Measurements from ENCODE around the gene ABCB4.

Gene ABCB4

GRCh38 chr7:87475359-87476178, at the start of gene ABCB4:
ABCB4 (minus strand) TSS chr7:87475680; CDS start chr7:87475465, 215 bp downstream.
- no peak for DNase-seq

GRCh38 chr7:87518735-87519134, 43.3 kb upstream of the ABCB4 start:
- DNase-seq = no peak

GRCh38 chr7:87517891-87518290, 42.4 kb upstream of the ABCB4 start:
- DNase-seq = no peak

DNA sequence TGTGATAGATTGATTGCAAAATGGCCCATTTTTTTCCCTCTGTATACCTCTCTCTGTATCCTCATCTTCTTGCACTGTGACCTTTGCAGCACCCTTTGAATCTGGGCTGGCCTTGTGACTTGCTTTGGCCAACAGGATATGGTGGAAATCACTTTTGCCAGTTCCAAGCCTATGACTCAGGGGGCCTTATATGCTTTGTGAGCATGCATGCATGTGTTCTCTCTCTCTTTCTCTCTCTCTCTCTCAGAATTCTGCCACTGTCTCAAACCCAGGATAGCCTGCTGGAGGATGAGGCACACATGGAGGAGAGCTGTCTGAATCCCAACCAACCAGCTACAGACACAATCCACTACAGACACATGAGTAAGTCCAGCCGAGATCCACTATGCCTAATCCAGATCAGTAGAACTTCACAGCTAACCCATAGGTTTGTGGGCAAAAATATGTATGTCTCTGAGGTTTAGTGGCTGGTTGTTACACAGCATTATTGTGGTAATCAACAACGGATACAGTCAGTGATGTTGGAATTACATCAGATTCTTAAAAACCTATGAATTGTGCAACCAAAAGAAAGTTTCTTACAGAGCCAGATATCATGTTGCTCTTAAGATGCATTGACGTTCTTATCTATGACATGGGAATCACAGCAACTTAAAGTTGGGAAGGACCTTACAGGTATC, 41.8 kb upstream of the ABCB4 start:
- DNase-seq = no peak

DNA sequence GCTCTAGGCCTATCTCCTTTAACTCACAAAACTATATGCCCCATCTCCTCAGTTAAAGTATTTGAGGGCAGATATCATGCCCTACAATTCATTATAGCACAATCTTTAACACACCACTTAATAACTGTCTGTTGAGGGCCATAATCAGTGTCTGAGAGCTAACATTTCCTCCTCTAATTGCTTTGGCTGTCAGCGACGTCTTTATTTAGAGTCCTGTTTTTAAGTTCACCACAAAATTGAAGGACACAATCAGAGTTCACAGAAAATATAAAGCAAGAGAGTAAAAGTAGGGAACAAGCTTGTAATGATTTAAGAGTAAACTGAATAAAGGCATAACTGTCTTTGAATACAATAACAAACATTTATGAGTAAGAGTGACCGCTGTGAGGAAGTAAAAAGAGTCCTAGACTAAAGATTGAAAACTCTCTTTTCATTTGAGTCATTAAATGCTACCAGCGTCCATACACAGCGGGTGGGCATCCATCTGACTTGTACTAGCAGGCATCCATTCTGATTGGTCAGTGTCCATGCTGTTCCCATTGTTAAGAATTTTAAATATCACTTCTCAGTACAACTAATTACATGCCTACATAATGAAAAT, 38.4 kb upstream of the ABCB4 start:
- DNase-seq = no peak

- no peak for DNase-seq
Observed at GRCh38 chr7:87512906-87513305, 37.4 kb upstream of the ABCB4 start.

- DNase-seq = no peak
Observed at GRCh38 chr7:87511510-87511909, 36.0 kb upstream of the ABCB4 start.

- DNase-seq = no peak
Observed at GRCh38 chr7:87510411-87510875, 35.0 kb upstream of the ABCB4 start.

GRCh38 chr7:87507446-87507845, 32.0 kb upstream of the ABCB4 start:
- DNase-seq = no peak

DNA sequence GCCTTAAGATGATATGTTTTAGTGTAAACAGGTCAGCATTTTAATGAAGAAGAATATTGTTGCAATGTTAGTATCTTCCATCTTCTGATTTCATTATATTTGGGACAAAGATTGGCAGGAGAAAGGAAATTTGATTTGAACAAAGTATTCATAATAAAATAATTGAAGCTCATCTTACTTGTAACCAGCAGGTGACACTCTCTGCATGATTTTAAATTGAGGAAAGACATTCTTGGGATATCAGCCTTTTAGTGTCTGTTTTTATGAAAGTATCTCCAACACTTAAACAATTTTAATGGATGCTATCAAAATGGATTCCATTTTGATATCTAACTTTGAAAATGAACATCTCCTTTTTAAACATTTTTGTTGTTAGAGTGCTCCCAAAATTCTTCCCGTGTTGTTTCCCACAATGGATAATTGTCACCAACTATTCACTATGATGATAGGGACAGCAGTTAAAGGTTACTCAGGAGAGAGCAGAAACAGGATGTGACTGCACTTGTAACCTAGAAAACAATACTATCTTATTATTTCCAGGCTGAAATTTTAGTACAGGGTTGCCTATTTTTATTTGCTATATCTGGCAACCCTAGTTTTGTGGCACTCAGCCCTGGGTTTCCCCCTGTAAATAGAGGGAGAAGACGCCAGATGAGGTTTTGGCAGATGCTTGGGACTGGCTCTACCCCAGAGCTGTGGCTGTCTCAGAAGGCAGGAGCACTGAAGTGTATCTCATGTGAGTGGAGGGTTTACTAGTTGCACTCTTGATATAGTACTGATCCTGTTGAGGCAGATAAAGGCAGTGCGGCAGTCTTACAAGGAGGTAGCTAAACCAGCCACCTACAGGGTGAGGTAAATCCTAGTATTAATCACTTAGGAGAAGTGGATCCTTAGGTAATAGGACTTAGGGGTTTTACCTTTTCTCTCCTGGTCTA, 31.0 kb upstream of the ABCB4 start:
- no peak for DNase-seq

DNA sequence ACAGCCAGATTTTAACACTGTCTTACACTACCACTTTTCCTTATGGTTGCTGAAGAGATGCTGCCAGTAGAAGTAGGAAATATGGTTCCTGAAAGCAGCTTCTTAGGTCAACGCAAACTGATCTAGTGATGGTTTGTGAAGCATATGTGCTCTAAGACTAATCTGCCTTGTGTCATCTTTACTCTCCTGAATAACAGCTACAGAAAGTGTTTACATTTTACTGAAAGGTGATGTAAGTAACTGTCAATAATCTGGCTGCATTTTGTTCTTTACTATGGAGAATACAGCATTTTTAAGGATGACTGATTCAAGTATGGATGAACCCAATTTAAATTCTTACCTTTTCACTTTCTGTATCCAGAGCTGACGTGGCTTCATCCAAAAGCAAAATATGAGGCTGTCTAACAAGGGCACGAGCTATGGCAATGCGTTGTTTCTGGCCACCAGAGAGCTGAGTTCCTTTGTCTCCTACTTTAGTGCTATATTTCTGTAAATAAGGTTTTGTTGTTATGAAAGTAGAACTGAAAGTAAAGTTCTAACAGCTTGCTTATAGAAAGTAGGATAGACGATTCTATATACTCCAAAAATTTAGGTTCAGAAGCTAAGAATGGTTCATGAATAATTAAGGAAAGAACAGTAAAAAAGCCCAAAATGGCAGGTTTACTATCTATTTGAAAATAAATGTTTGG, 30.2 kb upstream of the ABCB4 start:
- DNase-seq = no peak

DNA sequence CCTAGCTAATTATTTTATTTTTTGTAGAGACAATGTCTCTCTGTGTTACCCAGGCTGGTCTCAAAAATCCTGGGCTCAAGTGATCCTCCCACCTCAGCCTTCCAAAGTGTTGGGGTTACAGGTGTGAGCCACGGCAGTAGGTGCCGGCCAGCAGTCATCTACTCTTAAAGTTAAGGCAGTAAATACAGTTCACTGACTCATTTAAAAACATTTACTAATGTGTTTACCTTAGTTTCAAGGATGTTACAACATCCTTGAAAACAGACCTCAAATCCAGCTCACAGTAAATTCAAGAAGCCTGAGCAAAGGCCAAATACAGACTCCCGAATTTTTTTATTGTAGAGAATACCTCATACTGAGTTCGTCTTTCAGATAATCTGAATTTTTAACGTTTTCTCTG, 29.6 kb upstream of the ABCB4 start:
- DNase-seq = no peak

- DNase-seq = no peak
Observed at GRCh38 chr7:87499494-87499893, 24.0 kb upstream of the ABCB4 start.

DNA sequence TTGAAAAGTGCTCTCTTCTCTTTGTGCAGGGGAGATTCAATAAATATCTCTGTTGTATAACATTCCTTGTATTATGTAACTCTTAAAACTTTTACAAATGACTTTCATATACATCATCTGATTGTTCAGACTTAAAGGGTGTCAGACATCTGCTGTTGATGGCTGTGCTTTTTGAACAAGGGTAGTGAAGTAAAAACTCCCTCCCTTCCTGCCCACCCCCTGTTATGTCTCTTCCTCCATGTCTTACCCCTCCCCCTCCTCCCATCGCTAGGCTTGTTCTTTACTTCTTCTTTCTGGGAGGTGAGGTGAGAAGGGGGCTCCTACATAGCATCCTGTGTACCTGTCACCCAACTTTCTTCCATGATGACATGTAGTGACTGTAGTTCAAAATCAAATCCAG, 23.4 kb upstream of the ABCB4 start:
- DNase-seq = no peak

DNA sequence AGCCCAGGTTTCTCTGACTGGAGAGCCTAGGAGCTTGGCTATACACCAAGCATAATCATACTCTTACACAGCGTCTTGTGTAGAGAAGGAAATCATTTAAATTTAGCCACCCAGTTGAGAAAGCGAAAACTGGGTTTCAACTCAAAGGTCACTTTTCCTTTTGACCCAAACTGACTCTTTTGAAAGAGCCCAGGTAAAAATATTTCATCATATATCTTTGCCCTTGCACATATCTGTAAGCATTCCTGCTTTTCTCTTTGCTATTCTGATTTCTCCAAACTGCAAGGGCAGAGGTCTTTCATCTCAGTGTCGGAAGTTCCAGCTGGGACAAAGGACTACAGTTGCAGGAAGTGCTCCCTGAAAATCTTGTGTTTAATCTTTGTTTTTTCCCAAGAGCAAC, 22.0 kb upstream of the ABCB4 start:
- DNase-seq = no peak

DNA sequence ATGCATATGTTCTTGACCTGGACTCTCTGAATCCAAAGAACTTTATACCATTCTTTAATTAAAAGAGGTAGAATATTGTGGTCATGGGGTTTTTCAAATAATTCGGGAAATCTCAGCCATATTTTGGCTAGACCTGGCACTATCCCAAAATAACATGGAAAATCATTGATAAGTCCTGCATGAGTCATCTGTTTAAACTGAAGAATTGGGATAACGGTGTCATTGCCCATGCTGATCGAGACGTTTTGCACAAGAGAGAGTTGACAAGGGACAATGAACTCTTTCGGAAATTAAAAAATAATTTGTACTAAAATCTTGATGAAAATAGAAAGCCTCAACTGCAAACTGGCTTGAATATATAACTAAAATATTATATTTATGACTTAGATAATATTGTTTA, 19.9 kb upstream of the ABCB4 start:
- DNase-seq = no peak

- no peak for DNase-seq
Observed at GRCh38 chr7:87494454-87494853, 19.0 kb upstream of the ABCB4 start.

DNA sequence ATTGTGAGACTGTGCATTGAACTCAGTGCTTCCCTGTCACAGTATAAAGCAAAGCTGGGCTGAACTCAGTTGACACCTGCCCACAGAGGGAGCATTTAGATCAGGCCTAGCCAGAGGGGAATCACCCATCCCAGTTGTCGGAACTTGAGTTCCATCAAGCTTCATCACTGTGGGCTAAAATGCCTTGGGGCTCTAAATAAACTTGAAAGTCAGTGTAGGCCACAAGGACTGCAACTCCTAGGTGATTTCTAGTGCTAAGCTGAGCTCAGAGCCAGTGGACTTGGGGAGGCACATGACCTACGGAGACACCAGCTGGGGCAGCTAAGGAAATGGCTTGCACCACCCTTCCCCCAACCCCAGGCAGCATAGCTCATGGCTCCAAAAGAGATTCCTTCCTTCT, 7.7 kb upstream of the ABCB4 start:
- DNase-seq = no peak

DNA sequence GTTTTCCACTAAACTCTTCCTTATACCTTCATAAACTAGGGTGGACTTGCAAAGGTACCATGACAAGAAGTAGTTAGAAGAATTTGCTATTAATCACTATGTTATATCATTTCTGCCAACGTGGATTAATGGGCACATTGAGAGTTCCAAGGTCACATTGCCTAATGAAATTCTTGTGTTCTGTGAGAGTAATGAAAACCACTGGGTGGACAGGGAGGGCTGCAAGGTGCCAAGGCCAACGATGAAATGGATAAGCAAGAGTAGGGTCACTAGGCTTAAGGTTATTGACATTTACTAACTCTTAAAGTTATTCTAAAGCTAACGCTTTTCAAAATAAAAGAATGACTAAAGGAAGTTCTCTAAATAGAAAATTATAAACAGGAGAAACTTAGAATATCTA, 6.6 kb upstream of the ABCB4 start:
- no peak for DNase-seq

DNA sequence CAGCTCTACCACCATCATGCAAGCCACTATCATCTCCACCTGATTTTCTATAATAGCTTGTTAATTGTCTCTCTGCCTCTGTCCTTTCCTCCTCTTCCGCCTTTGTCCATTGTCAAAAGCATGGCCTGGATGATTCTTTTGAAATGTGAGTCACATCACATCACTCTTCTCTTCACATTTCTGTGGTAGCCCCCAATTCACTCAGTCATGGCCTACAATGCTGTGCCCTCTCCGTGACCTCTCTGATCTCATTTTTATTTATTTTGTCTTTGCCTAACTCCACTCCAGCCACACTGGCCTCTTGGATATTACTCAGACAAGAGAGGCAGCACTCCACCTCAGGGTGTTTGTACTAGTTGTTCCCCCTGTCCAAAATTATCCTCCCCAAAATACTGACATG, 4.9 kb upstream of the ABCB4 start:
- no peak for DNase-seq

DNA sequence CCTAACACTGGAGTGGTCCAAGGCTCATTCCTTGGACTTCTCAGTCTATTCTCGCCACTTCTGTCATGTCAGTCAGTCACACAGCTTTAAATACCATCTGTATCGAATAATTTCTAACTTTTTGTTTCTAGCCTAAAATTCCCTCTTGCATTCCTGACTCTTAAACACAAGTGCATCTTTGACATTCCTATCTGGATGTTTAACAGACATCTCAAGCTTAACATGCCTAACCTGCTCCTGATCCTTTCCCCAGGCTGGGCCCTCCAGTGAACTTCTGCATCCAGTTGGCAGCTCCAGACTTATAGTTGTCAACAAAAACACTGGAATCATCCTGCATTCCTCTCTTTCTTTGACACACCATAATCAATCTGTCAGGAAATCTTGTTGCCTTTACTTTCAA, 4.5 kb upstream of the ABCB4 start:
- no peak for DNase-seq

DNA sequence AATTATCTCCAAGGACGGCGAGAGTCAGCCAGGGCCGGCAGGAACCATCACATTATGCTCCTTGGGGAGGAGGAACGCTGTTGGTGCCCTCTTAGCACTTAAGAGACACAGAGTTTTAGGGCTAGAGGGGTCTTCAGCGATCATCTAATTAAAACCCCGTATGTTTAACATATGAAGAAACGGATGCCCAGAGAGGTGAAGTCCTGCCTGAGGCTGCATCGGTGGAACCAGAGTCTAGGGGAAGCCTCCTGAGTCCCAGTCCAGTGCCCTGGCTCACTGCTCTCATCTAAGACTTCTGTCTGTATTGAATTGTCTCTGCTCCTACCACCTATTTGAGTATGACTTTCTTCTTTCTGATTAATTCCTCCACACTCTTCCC, 688 bp upstream of the ABCB4 start:
- DNase-seq = no peak
